SK-N-MC (cell line): Measurements from ENCODE around the gene OSBPL5.

Experiments used
- EZH2 ChIP-seq: fragments of 200-600 bp; sonication (generic); IDR thresholded peaks from one replicate; pipeline ENCODE4 v1.6.1; 2017; ENCODE audit warnings: antibody characterized with exemption
- POLR2AphosphoS5 ChIP-seq: IDR thresholded peaks from 2 replicates; pipeline ENCODE4 v1.6.1; 2012; ENCODE audit warnings: mild to moderate bottlenecking, low read depth, low read length, borderline replicate concordance

DNA sequence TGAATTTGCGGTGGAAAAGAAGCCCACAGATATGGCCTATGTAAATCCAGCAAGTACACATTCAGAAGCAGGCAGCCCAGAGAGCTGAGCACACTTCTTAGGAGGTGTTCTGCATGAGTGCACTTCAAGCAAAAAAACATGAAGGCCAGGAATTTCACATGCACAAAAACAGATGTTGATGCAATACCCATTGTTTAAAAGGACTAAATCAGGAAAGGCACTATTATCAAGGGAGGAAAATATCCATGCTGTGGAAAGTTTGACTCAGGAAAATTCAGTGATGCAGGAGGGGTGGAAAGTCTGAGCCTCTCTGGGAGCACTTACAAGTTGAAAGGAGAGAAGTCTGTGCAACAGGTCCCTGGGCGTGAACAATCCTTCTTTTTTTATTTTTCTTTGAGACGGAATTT lies 92.1 kb downstream of the OSBPL5 start:
- TF ChIP-seq POLR2AphosphoS5 (no peak), EZH2 (no peak)
